Kidney epithelial cell (primary cell): ENCODE data around the gene ZNF532. TPM values are rescaled to one million over a fixed set of nuclear protein-coding genes. Genes with fewer than 3 reads are reported as not detected.
"Not testable (repeated sequence)": the region's sequence is repeated elsewhere in the genome, so short reads cannot be mapped to it uniquely, and the experiment has no call there.

ENCODE experiments used
- DNase-seq: peaks from one replicate; pipeline ENCODE4 v3.0.0-alpha.2; 2010; ENCODE audit warnings: low read depth
- H3K27me3 ChIP-seq: 2 replicates; pipeline ENCODE4 v1.6.0; 2011; ENCODE audit warnings: low read length; ENCODE audit not compliant: control insufficient read depth, insufficient read depth
- H3K36me3 ChIP-seq: 2 replicates; pipeline ENCODE4 v1.5.1; 2011; ENCODE audit warnings: low read length; ENCODE audit not compliant: control insufficient read depth, insufficient read depth
- H3K4me3 ChIP-seq: 2 replicates; pipeline ENCODE4 v1.5.1; 2011; ENCODE audit warnings: low read depth, mild to moderate bottlenecking, control low read depth, low read length
- total RNA-seq: library from RNA; depleted of rRNA; stranded (reverse); fragments of >200 nt; gene quantifications from 2 replicates; pipeline ENCODE4 v1.2.3, GENCODE V29; 2015
- TF ChIP-seq, protein P1 (sequence below): IDR thresholded peaks from 2 replicates; pipeline ENCODE4 v1.5.1; 2011; ENCODE audit warnings: mild to moderate bottlenecking, moderate library complexity, low read length, control low read depth, inconsistent platforms; ENCODE audit not compliant: insufficient read depth, poor library complexity, severe bottlenecking

Gene ZNF532
- total RNA-seq, 1 donor from 2014 or later = 89.5 TPM

DNA sequence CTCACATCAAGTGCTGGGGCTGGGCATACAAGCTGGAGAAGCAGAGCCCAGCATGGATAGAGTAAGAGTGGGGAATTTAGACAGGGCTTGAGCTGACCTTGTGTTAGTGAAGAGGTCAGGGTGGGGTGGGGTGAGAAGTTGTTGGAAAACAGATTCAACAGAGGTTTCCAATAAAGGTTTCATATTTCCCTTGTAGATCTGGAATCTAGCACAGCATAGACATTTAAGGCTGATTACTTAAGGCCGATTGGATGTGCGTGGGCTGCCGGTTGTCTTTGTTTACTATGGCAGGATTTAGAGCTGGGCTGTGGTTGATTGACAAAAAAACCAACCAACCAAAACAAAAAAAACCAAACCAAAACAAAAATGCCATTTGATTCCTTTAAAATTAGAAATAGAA lies 160.2 kb downstream of the ZNF532 start:
- Histone ChIP-seq H3K4me3 (no peak overlapping the region), H3K27me3 (no peaks in the 10 kb centered on the region), H3K36me3 (no peaks in the 10 kb centered on the region)
- TF ChIP-seq, protein P1, sequence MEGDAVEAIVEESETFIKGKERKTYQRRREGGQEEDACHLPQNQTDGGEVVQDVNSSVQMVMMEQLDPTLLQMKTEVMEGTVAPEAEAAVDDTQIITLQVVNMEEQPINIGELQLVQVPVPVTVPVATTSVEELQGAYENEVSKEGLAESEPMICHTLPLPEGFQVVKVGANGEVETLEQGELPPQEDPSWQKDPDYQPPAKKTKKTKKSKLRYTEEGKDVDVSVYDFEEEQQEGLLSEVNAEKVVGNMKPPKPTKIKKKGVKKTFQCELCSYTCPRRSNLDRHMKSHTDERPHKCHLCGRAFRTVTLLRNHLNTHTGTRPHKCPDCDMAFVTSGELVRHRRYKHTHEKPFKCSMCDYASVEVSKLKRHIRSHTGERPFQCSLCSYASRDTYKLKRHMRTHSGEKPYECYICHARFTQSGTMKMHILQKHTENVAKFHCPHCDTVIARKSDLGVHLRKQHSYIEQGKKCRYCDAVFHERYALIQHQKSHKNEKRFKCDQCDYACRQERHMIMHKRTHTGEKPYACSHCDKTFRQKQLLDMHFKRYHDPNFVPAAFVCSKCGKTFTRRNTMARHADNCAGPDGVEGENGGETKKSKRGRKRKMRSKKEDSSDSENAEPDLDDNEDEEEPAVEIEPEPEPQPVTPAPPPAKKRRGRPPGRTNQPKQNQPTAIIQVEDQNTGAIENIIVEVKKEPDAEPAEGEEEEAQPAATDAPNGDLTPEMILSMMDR = no peak
- DNase-seq = no peak

DNA sequence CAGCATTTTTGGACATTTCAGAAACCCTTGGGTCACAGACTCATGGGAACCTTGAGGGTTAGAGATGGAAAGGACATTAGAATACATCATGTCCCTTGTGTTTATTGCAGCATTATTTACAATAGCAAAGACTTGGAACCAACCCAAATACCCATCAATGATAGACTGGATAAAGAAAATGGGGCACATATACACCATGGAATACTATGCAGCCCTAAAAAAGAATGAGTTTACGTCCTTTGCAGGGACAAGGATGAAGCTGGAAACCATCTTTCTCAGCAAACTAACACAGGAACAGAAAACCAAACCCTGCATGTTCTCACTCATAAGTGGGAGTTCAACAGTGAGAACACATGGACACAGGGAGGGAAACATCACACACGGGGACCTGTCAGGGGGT lies 160.9 kb downstream of the ZNF532 start:
- DNase-seq, H3K36me3 ChIP-seq, H3K27me3 ChIP-seq, H3K4me3 ChIP-seq: not testable (repeated sequence)

- no peaks in the 10 kb centered on the region for H3K36me3 ChIP-seq
- H3K27me3 ChIP-seq = no peaks in the 10 kb centered on the region
- DNase-seq = no peak
- H3K4me3 ChIP-seq = no peak overlapping the region
- TF ChIP-seq, protein P1 = no peak
These were observed 161.7 kb downstream of the ZNF532 start for GRCh38 chr18:59026364-59026763.

DNA sequence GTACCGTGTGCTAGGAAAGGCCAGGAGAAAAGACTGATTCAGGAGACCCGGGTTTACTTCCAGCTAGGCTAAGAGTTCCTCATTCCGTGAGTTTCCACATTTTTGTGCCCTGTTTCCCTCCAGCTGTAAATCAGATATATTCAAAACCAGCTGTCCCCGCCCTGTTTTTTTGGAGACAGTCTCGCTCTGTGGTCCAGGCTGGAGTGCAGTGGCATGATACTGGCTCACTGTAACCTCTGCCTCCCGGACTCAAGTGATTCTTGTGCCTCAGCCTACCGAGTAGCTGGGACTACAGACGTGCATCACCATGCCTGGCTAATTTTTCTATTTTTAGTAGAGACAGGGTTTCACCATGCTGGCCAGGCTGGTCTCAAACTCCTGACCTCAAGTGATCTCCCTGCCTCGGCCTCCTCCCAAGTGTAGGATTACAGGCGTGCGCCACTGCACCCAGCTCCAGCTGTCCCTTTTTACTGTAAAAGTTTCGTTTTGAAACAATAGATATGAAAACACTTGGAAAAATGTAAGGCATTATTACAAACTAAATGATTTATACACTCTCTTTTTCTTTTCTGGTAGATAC lies 162.2 kb downstream of the ZNF532 start:
- no peak for DNase-seq
- H3K36me3 ChIP-seq = no peaks in the 10 kb centered on the region
- no peaks in the 10 kb centered on the region for H3K27me3 ChIP-seq
- TF ChIP-seq, protein P1 = no peak
- no peak overlapping the region for H3K4me3 ChIP-seq

DNA sequence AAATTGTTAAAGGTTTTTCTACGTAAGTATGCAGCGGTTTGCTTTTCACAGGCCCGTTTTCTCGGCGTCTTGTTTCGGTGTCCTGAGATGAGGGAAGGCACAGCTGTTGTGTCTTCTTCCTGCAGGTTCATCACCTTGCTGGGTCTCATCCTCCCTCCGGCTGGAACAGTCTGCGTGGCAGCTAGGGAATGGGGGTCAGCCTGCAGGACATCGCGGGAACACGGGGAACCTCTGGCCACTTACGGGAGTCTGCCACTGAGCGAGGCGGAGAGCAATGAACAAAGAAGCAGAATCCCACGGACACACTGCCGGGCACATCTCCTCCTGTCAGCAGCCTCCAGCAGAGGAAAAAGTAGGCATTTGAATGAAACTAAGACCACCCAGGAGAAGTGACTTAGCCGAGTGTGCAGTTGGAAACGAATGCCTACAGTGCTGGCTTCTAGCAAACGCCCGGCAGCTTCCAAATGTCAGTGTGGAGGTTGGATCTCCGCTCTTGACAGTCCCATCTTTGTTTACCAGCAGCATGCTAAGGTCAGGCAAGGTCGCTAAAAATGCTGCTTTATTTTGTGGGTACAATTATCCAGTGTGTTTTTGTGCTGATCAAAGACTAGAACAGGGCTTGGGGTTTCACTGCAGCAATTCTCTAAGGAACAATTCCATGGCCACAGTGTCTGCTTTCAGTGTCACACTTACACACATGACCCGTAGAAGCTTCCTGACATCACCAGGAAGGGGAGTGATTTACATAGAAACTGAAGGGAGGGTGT lies 165.2 kb downstream of the ZNF532 start:
- TF ChIP-seq, protein P1 = no peak
- no peak overlapping the region for H3K4me3 ChIP-seq
- H3K27me3 ChIP-seq = no peaks in the 10 kb centered on the region
- no peaks in the 10 kb centered on the region for H3K36me3 ChIP-seq
- DNase-seq = no peak

DNA sequence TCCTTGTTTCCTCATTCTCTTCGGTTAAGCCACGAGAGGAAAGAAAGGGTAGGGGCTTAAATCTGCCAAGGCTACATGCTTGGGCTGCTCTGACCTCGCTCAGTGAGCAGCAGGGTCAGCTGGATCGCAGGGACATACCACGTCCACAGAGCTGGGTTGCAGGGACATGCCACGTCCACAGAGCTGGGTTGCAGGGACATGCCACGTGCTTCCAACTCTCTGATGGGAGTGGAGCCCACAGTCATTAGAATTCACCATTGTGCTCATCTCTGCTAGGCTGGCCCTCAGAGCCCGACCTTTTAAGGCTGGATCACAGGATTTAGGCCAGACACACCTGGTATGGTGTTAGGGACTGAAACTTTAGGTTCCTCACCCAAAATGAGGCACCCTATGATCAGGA lies 167.6 kb downstream of the ZNF532 start:
- Histone ChIP-seq H3K36me3 (no peaks in the 10 kb centered on the region), H3K4me3 (no peak overlapping the region), H3K27me3 (no peaks in the 10 kb centered on the region)
- TF ChIP-seq, protein P1 = no peak
- no peak for DNase-seq
